ENCODE data around the gene ADCY6. TPM values are rescaled to one million over a fixed set of nuclear protein-coding genes. Genes with fewer than 3 reads are reported as not detected.

The ADCY6 gene
- total and polyA plus RNA-seq, 2 of the 4 experiments (the other 2 are of a cell fraction): 18.5 to 34.4 TPM

- no CpG with 5 or more reads among the region's 8 CpGs for WGBS, 2 experiments (ENCODE audit: extremely low coverage in 2 of 2, insufficient read length in 1 of 2)
- H2BK5ac ChIP-seq (ENCODE audit: low read depth, low read length, poor library complexity, severe bottlenecking): no peak overlapping the region
- CTCF ChIA-PET: no interaction called here
- H3K18ac ChIP-seq (ENCODE audit: low read depth, low read length): no peak overlapping the region
- no peak for TF ChIP-seq CHD1 (IDR thresholded peaks at IDR 0.05; ENCODE audit: low read depth, low read length)
- no peak for TF ChIP-seq FOS (IDR thresholded peaks at IDR 0.05; ENCODE audit: low read depth, low read length)
- TF ChIP-seq POLR2A (IDR thresholded peaks at IDR 0.05; ENCODE audit: low read depth, low read length): no peak
- no peak for TF ChIP-seq MAZ (IDR thresholded peaks at IDR 0.05; ENCODE audit: borderline replicate concordance, low read depth, low read length)
- no peak for TF ChIP-seq NFE2L2 (IDR thresholded peaks at IDR 0.05; ENCODE audit: low read depth, low read length)
- TF ChIP-seq SMC3 (IDR thresholded peaks at IDR 0.05; ENCODE audit: low read depth, low read length): no peak
- H3K79me1 ChIP-seq (ENCODE audit: low read depth in 1 of 2, low read length in 2 of 2): peaks cover 20 to 27% of the 10 kb centered on the region in 2 experiments
- no TSS peak for BruUV-seq (replicated peaks)
- no peak overlapping the region for H3K4me2 ChIP-seq (ENCODE audit: low read depth, low read length)
- no peak overlapping the region for H3K27ac ChIP-seq (ENCODE audit: insufficient read depth, low read length)
- H4K5ac ChIP-seq (ENCODE audit: low read depth, low read length): no peak overlapping the region
- H2BK120ac ChIP-seq (ENCODE audit: low read depth, low read length): no peak overlapping the region
- H3K36me3 ChIP-seq (ENCODE audit: control insufficient read depth, insufficient read depth, low read length): peaks cover 71% of the 10 kb centered on the region
- no peak overlapping the region for H2AK9ac ChIP-seq (replicated peaks; ENCODE audit: low read depth, low read length, poor library complexity)
- no peak overlapping the region for H3K23ac ChIP-seq (ENCODE audit: low read depth, low read length)
- H3K14ac ChIP-seq (replicated peaks; ENCODE audit: low read depth, low read length): no peak overlapping the region
- H3K4me3 ChIP-seq (ENCODE audit: insufficient read depth, low read depth, low read length): no peak overlapping the region
- peaks cover 7% of the 10 kb centered on the region for H4K20me1 ChIP-seq (ENCODE audit: insufficient read depth, low read length)
- no peak overlapping the region for H2AK5ac ChIP-seq (ENCODE audit: low read depth, low read length)
- no peak overlapping the region for H2AFZ ChIP-seq (replicated peaks; ENCODE audit: low read length, poor library complexity)
- no peaks in the 10 kb centered on the region for H3K9me3 ChIP-seq (ENCODE audit: control insufficient read depth, insufficient read depth, low read length)
- peaks cover 10% of the 10 kb centered on the region; the same call in 1 of the 2 replicates for H3K9me1 ChIP-seq (ENCODE audit: insufficient read depth, low read length)
- POLR2A ChIA-PET (ENCODE audit: unreplicated experiment): no interaction called here
- no peak overlapping the region for H3K4ac ChIP-seq (ENCODE audit: low read depth, low read length)
- no peak overlapping the region for H3K56ac ChIP-seq (ENCODE audit: extremely low read depth, insufficient read depth, low read length)
- no peaks in the 10 kb centered on the region for H3K27me3 ChIP-seq (ENCODE audit: control insufficient read depth, insufficient read depth, low read length)
- dilution Hi-C loops (cut with HindIII; ENCODE audit: low sequenced_read_pairs, unreplicated experiment): no loop called here
- H4K91ac ChIP-seq (ENCODE audit: insufficient read depth, low read depth, low read length): no peak overlapping the region
- no peak overlapping the region for H4K8ac ChIP-seq (ENCODE audit: low read depth in 2 of 2, low read length in 2 of 2)
- H3K4me1 ChIP-seq (ENCODE audit: control insufficient read depth, insufficient read depth, low read length): peaks cover 8% of the 10 kb centered on the region
- in situ Hi-C loops (cut with MboI; ENCODE audit: low sequenced_read_pairs): loop anchor here (25.0 kb wide), 1 partner anchor 238 kb away; the partner anchor contains the start of gene OR8S1
- no peak for DNase-seq
- no peak overlapping the region for H3K9ac ChIP-seq (ENCODE audit: low read depth, low read length)
- H2BK15ac ChIP-seq (ENCODE audit: low read depth, low read length): no peak overlapping the region
- H2BK20ac ChIP-seq (ENCODE audit: low read depth, low read length): no peak overlapping the region
- intact Hi-C loops (cut with micrococcal nuclease): no loop called here
- ATAC-seq (ENCODE audit: low read depth): no peak
Measured at GRCh38 chr12:48775299-48775698, 13.6 kb downstream of the ADCY6 start.

All from IMR-90 (cell line).